CD1c-positive myeloid dendritic cell (primary cell): ENCODE results near the gene OR2AE1.
"Not testable (repeated sequence)": the region's sequence is repeated elsewhere in the genome, so short reads cannot be mapped to it uniquely, and the experiment has no call there.

Source experiments
- DNase-seq: peaks from one replicate; pipeline ENCODE4 v3.0.0-alpha.2; 2016; ENCODE audit errors: extremely low spot score

OR2AE1 gene

GRCh38 chr7:99876933-99877332 is at the start of gene OR2AE1:
OR2AE1 (minus strand) TSS chr7:99877033; CDS start chr7:99877033, 0 bp downstream.
- DNase-seq = no peak

GRCh38 chr7:99926321-99926720 is 49.5 kb upstream of the OR2AE1 start:
- DNase-seq = no peak

- no peak for DNase-seq
Observed at GRCh38 chr7:99923200-99923599, 46.4 kb upstream of the OR2AE1 start.

- no peak for DNase-seq
Observed at GRCh38 chr7:99920149-99920548, 43.3 kb upstream of the OR2AE1 start.

GRCh38 chr7:99919814-99920112 is 42.9 kb upstream of the OR2AE1 start:
- DNase-seq = no peak

GRCh38 chr7:99918959-99919813 is 42.4 kb upstream of the OR2AE1 start, which contains the start of gene TRIM4:
TRIM4 (minus strand) TSS chr7:99919530; CDS start chr7:99919401, 129 bp downstream.
- DNase-seq = peak; percentile 94

GRCh38 chr7:99910976-99911375 is 34.1 kb upstream of the OR2AE1 start:
- no peak for DNase-seq

- no peak for DNase-seq
Observed at GRCh38 chr7:99901581-99901980, 24.7 kb upstream of the OR2AE1 start.

- no peak for DNase-seq
Observed at GRCh38 chr7:99899830-99900519, 23.1 kb upstream of the OR2AE1 start.

- DNase-seq = no peak
Observed at GRCh38 chr7:99898836-99899235, 22.0 kb upstream of the OR2AE1 start.

GRCh38 chr7:99898023-99898357 is 21.2 kb upstream of the OR2AE1 start:
- no peak for DNase-seq

- DNase-seq = no peak
Observed at GRCh38 chr7:99897322-99898022, 20.6 kb upstream of the OR2AE1 start.

- no peak for DNase-seq
Observed at GRCh38 chr7:99894738-99895137, 17.9 kb upstream of the OR2AE1 start.

GRCh38 chr7:99893280-99893679 is 16.4 kb upstream of the OR2AE1 start:
- no peak for DNase-seq

- DNase-seq = not testable (repeated sequence)
Observed at GRCh38 chr7:99890348-99890747, 13.5 kb upstream of the OR2AE1 start.

- DNase-seq = not testable (repeated sequence)
Observed at GRCh38 chr7:99888366-99888765, 11.5 kb upstream of the OR2AE1 start.

- DNase-seq = no peak
Observed at GRCh38 chr7:99881370-99881769, 4.5 kb upstream of the OR2AE1 start.

- DNase-seq = no peak
Observed at GRCh38 chr7:99876491-99876890, 342 bp downstream of the OR2AE1 start.

GRCh38 chr7:99868246-99868645 is 8.6 kb downstream of the OR2AE1 start:
- DNase-seq = no peak

- DNase-seq = not testable (repeated sequence)
Observed at GRCh38 chr7:99867477-99867876, 9.4 kb downstream of the OR2AE1 start.

GRCh38 chr7:99863847-99864440 is 12.9 kb downstream of the OR2AE1 start:
- DNase-seq = no peak
